Measurements from ENCODE around the gene RAET1L. TPM values are rescaled to one million over a fixed set of nuclear protein-coding genes. Genes with fewer than 3 reads are reported as not detected.
"Not testable (repeated sequence)": the region's sequence is repeated elsewhere in the genome, so short reads cannot be mapped to it uniquely, and the experiment has no call there.

RAET1L gene
- total RNA-seq, 1 donor from 2014 or later, result not detected

GRCh38 chr6:150046943-150047342, 21.6 kb upstream of the RAET1L start:
- DNase-seq (ENCODE audit: low spot score in 2 of 2) (no peak), FAIRE-seq (no peak)

- no peak for FAIRE-seq
- no peak for DNase-seq (ENCODE audit: low spot score in 2 of 2)
Measured at GRCh38 chr6:150044621-150045145, 19.4 kb upstream of the RAET1L start.

- FAIRE-seq, result no peak
- DNase-seq (ENCODE audit: low spot score in 2 of 2), result no peak
Measured at GRCh38 chr6:150043501-150044412, 18.4 kb upstream of the RAET1L start.

GRCh38 chr6:150043096-150043495, 17.8 kb upstream of the RAET1L start:
- FAIRE-seq (no peak), DNase-seq (ENCODE audit: low spot score in 2 of 2) (no peak)

- no peak for DNase-seq (ENCODE audit: low spot score in 2 of 2)
- no peak for FAIRE-seq
Measured at GRCh38 chr6:150038202-150039062, 13.1 kb upstream of the RAET1L start.

- DNase-seq (ENCODE audit: low spot score in 2 of 2), result no peak
- no peak for FAIRE-seq
Measured at GRCh38 chr6:150037526-150038201, 12.3 kb upstream of the RAET1L start.

GRCh38 chr6:150036081-150036480, 10.7 kb upstream of the RAET1L start:
- no peak for DNase-seq (ENCODE audit: low spot score in 2 of 2)
- FAIRE-seq, result no peak

GRCh38 chr6:150033207-150033771, 8.0 kb upstream of the RAET1L start:
- FAIRE-seq (no peak), DNase-seq (ENCODE audit: low spot score in 2 of 2) (no peak)

- DNase-seq (ENCODE audit: low spot score in 2 of 2) (no peak), FAIRE-seq (no peak)
Measured at GRCh38 chr6:150032598-150032997, 7.3 kb upstream of the RAET1L start.

- FAIRE-seq (no peak), DNase-seq (ENCODE audit: low spot score in 2 of 2) (no peak)
Measured at GRCh38 chr6:150030611-150031010, 5.3 kb upstream of the RAET1L start.

- FAIRE-seq, result no peak
- no peak for DNase-seq (ENCODE audit: low spot score in 2 of 2)
Measured at GRCh38 chr6:150029749-150030148, 4.4 kb upstream of the RAET1L start.

GRCh38 chr6:150029276-150029675, 3.9 kb upstream of the RAET1L start:
- DNase-seq (ENCODE audit: low spot score in 2 of 2) (no peak), FAIRE-seq (no peak)

GRCh38 chr6:150028799-150029198, 3.5 kb upstream of the RAET1L start:
- no peak for FAIRE-seq

GRCh38 chr6:150027806-150028565, 2.7 kb upstream of the RAET1L start:
- FAIRE-seq (no peak), DNase-seq (ENCODE audit: low spot score in 2 of 2) (no peak)

More at GRCh38 chr6:150028799-150029198, 3.5 kb upstream of the RAET1L start:
- no peak for DNase-seq (ENCODE audit: low spot score in 2 of 2)

GRCh38 chr6:150026976-150027805, 1.9 kb upstream of the RAET1L start:
- FAIRE-seq, result no peak
- no peak for DNase-seq (ENCODE audit: low spot score in 2 of 2)

- DNase-seq (ENCODE audit: low spot score in 2 of 2), result no peak
- no peak for FAIRE-seq
Measured at GRCh38 chr6:150024646-150025155, 631 bp downstream of the RAET1L start.

GRCh38 chr6:150024021-150024420, 1.3 kb downstream of the RAET1L start:
- FAIRE-seq; DNase-seq (ENCODE audit: low spot score in 2 of 2): not testable (repeated sequence)

GRCh38 chr6:150021870-150022269, 3.5 kb downstream of the RAET1L start:
- DNase-seq (ENCODE audit: low spot score in 2 of 2); FAIRE-seq: not testable (repeated sequence)
